Activated CD4-positive, alpha-beta T cell treated with anti-CD3 and anti-CD28 coated beads, Interleukin-2, amount 50 U/mL, for 1 hour (primary cell): ENCODE results near the gene OR4A15.

Experiments
- DNase-seq: peaks from one replicate; pipeline ENCODE4 v3.0.0-alpha.2; 2020

OR4A15 gene

DNA sequence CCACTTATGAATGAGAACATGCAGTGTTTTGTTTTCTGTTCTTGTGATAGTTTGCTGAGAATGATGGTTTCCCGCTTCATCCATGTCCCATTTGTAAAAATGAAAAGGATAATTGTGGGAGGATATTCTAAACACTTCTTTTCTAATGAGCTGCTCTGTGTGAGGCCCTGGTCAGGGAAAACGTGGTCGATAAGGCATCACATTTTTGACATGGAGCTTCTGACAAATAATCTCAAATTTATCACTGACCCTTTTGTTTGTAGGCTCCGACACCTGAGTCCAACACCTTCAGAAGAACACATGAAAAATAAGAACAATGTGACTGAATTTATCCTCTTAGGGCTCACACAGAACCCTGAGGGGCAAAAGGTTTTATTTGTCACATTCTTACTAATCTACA is at the start of gene OR4A15:
Gene OR4A15 (plus strand): TSS at position 301 of the 400 bp plus-strand sequence. CDS start 0 bp downstream, at position 301.
- DNase-seq = no peak

DNA sequence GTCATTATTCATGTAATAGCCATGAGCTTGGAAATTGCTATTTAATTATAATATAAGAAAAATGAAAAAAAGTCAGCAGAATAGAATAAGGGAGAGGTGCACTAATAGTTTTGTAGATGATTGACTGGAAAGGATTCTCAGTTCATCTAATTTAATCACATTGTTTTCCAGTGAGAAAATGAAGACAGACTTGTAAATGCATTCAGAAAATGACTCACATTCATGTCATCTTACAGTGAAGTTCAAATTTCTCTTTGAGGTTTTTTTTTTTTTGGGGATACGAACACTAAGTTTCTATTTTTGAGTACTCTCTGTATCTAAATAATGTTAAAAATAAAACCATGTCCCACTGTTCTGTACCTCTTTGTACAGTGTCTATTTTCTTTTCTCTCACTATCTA is 43.3 kb upstream of the OR4A15 start:
- DNase-seq = no peak

DNA sequence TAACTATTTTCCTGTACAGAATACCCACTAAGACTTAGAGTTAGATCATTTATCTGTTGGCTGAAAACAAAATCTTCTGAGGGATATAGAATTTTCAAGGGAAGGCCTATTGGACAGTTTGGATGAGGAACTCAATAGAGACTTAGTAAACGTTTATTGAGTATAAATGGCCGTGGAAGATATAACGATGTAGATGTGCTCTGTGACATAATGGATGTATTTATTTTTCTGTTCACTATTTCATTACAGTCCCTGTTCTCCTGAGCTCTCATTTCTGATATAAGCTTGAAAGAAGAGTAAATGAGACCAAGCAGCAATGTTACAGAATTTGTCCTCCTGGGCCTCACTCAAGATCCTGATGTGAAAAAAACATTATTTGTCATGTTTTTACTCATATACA is 24.9 kb upstream of the OR4A15 start, which contains the start of gene OR4A16:
Gene OR4A16 (plus strand): TSS at position 301 of the 400 bp plus-strand sequence. CDS start 0 bp downstream, at position 301.
- no peak for DNase-seq

DNA sequence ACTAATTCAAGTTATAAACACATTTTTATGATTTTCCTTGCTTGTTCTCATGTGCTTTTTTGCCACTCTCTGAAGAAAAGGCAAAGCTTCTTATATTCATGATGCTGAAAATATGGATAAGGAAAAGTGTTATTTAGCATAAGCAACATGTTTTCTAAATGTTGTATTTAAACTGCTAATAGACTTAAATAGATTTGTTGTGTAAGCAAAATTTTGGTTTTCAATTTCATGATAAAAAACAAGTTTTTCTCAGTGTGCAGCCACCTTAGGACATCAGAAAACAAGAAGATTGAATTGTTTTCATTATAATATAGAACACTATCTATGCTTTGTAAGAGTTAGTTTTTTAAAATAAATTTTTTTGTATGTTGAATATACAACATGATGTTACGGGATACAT is 22.5 kb upstream of the OR4A15 start:
- DNase-seq = no peak

DNA sequence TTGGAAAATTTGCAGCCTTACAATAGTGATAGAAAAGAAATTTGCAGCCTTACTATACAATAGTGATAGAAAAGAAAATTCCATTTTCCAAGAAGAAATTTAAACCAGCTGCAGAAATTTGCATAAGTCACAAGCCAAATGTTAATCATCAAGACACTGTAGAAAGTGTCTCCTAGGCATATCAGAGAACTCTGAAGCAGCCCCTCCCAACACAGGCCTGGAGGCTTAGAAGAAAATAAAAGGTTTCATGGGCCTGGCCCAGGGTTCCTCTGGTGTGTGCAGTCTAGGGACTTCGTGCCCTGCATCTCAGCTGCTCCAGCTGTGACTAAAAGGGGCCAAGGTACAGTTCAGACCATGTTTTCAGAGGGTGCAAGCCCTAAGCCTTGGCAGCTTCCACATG is 18.7 kb upstream of the OR4A15 start:
- no peak for DNase-seq

DNA sequence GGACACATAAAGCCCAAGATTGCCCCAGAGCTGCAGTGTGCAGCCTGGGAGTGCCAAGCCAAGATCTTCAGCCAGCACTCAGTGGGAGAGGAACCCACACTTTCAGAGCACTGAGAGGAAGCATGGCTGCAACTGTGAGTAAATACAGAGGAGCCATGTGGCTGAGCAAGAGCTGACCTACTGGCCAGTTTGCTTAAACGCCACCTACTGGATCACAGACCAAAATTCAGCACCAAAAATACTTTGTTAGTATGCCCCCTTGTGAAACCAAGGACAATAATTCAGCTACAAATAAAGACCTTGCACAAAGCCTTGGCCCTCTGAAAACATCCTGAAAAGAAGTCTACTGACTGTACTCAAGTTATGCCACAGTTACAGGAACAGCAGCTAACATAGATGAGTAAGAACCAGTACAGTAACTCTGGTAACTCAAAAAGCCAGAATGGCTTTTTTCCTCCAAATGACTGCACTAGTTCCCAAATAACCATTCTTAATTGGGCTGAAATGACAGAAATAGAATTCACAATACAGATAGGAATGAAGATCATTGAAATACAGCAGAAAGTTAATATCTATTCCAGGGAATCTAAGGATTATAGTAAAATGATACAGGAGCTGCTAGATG is 10.1 kb upstream of the OR4A15 start:
- DNase-seq = no peak

DNA sequence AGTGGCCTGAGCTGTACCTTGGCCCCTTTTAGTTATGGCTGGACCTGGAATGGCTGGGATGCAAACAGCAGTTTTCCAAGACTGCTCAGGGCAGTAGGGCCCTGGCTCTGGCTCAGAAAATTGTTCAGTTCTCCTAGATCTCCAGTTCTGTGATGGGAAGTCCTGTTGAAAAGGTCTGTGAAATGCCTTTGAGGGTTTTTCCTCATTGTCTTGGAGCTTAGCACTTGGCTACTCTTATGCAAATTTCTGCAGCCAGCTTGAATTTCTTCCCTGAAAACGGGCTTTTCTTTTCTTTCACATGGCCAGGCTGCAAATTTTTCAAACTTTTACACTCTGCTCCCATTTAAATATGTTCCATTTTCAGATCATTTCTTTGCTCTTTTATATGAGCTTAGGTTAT is 33.2 kb downstream of the OR4A15 start:
- DNase-seq = no peak
